Fibroblast of skin of left quadriceps (primary cell): ENCODE data around the gene SGSM1.
A peak's percentile ranks its signal among the peaks of the same experiment; 100 is the strongest.

Experiments used
- DNase-seq, 2 experiments: peaks; one replicate each; pipeline ENCODE4 v3.0.0-alpha.2; 2013; ENCODE audit warnings: low read depth in 2 of 2

The SGSM1 gene

GRCh38 chr22:24805790-24806662 lies at the start of gene SGSM1:
SGSM1 (plus strand) TSS chr22:24806211; CDS start chr22:24806326, 115 bp downstream.
- DNase-seq = no peak

- peak; percentile 9 to 23 for DNase-seq
Measured at GRCh38 chr22:24758164-24758799, 47.7 kb upstream of the SGSM1 start.

GRCh38 chr22:24759765-24760164 lies 46.2 kb upstream of the SGSM1 start:
- no peak for DNase-seq

GRCh38 chr22:24760708-24761306 lies 45.2 kb upstream of the SGSM1 start:
- no peak for DNase-seq

- no peak for DNase-seq
Measured at GRCh38 chr22:24761888-24762675, 43.9 kb upstream of the SGSM1 start.

- no peak for DNase-seq
Measured at GRCh38 chr22:24763872-24764485, 42.0 kb upstream of the SGSM1 start.

- DNase-seq = no peak
Measured at GRCh38 chr22:24765166-24765565, 40.8 kb upstream of the SGSM1 start.

GRCh38 chr22:24768537-24769374 lies 37.3 kb upstream of the SGSM1 start:
- DNase-seq = peak; percentile 10 to 24

GRCh38 chr22:24772493-24773220 lies 33.4 kb upstream of the SGSM1 start:
- no peak for DNase-seq

- no peak for DNase-seq
Measured at GRCh38 chr22:24775769-24776492, 30.1 kb upstream of the SGSM1 start.

- DNase-seq = no peak
Measured at GRCh38 chr22:24776525-24776924, 29.5 kb upstream of the SGSM1 start.

GRCh38 chr22:24789516-24789915 lies 16.5 kb upstream of the SGSM1 start:
- DNase-seq = no peak

GRCh38 chr22:24791362-24791761 lies 14.6 kb upstream of the SGSM1 start:
- DNase-seq = no peak

- no peak for DNase-seq
Measured at GRCh38 chr22:24796056-24796455, 10.0 kb upstream of the SGSM1 start.

GRCh38 chr22:24796860-24797259 lies 9.2 kb upstream of the SGSM1 start:
- no peak for DNase-seq

GRCh38 chr22:24801901-24802465 lies 4.0 kb upstream of the SGSM1 start:
- DNase-seq = no peak

GRCh38 chr22:24803064-24803542 lies 2.9 kb upstream of the SGSM1 start:
- DNase-seq = no peak

- no peak for DNase-seq
Measured at GRCh38 chr22:24806663-24807001, 621 bp downstream of the SGSM1 start.
